ENCODE data around the gene RAB3C.

- TF ChIP-seq, protein P1, sequence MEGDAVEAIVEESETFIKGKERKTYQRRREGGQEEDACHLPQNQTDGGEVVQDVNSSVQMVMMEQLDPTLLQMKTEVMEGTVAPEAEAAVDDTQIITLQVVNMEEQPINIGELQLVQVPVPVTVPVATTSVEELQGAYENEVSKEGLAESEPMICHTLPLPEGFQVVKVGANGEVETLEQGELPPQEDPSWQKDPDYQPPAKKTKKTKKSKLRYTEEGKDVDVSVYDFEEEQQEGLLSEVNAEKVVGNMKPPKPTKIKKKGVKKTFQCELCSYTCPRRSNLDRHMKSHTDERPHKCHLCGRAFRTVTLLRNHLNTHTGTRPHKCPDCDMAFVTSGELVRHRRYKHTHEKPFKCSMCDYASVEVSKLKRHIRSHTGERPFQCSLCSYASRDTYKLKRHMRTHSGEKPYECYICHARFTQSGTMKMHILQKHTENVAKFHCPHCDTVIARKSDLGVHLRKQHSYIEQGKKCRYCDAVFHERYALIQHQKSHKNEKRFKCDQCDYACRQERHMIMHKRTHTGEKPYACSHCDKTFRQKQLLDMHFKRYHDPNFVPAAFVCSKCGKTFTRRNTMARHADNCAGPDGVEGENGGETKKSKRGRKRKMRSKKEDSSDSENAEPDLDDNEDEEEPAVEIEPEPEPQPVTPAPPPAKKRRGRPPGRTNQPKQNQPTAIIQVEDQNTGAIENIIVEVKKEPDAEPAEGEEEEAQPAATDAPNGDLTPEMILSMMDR (IDR thresholded peaks at IDR 0.05; ENCODE audit: insufficient read depth, low read depth, low read length): no peak
- TF ChIP-seq EZH2 (IDR thresholded peaks at IDR 0.05; ENCODE audit: insufficient read depth, low read length): no peak
These were observed 261.5 kb downstream of the RAB3C start for GRCh38 chr5:58844395-58844794.
